Cardiac fibroblast (primary cell): ENCODE results near the gene KRT32.

Experiments used
- DNase-seq, 2 donors: peaks; one replicate each; pipeline versions ENCODE4 v3.0.0 to v3.0.0-alpha.2; 2010; ENCODE audit warnings: low read depth in 2 of 2
- H3K4me3 ChIP-seq, 2 donors: replicated peaks in 1 of 2; 1 replicate in 1 of 2; 2 replicates in 1 of 2; pipeline ENCODE4 v1.5.1; 2011; ENCODE audit warnings: low read depth in 2 of 2, low read length in 2 of 2, mild to moderate bottlenecking in 2 of 2, moderate library complexity in 1 of 2
- TF ChIP-seq, protein P1 (sequence below): IDR thresholded peaks from one replicate; pipeline ENCODE4 v1.5.1; 2011; ENCODE audit warnings: low read depth, mild to moderate bottlenecking, low read length, inconsistent platforms

Gene KRT32

DNA sequence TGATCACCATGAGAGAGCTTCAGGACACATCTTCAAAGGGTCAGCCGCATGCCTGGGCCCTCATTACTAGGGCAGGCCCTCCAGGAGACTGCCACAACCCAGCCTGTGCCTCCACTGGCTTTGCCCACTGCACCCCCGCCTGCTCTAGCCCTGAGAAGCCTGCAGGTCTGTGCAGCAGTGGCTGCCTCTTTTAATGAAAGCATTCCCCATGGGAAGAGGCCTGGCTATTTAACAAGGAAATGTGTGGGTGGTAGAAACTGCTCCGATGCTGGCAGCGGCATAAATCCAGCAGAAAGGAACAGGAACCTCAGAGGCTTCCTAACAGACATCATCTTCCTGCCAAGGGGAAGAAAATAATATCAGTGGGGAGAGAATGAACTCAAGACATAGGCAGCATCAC, 375 bp upstream of the KRT32 start:
- peak in 1 of 2 donors; percentile 75 for DNase-seq
- TF ChIP-seq, protein P1, sequence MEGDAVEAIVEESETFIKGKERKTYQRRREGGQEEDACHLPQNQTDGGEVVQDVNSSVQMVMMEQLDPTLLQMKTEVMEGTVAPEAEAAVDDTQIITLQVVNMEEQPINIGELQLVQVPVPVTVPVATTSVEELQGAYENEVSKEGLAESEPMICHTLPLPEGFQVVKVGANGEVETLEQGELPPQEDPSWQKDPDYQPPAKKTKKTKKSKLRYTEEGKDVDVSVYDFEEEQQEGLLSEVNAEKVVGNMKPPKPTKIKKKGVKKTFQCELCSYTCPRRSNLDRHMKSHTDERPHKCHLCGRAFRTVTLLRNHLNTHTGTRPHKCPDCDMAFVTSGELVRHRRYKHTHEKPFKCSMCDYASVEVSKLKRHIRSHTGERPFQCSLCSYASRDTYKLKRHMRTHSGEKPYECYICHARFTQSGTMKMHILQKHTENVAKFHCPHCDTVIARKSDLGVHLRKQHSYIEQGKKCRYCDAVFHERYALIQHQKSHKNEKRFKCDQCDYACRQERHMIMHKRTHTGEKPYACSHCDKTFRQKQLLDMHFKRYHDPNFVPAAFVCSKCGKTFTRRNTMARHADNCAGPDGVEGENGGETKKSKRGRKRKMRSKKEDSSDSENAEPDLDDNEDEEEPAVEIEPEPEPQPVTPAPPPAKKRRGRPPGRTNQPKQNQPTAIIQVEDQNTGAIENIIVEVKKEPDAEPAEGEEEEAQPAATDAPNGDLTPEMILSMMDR = no peak
- H3K4me3 ChIP-seq = no peak overlapping the region

DNA sequence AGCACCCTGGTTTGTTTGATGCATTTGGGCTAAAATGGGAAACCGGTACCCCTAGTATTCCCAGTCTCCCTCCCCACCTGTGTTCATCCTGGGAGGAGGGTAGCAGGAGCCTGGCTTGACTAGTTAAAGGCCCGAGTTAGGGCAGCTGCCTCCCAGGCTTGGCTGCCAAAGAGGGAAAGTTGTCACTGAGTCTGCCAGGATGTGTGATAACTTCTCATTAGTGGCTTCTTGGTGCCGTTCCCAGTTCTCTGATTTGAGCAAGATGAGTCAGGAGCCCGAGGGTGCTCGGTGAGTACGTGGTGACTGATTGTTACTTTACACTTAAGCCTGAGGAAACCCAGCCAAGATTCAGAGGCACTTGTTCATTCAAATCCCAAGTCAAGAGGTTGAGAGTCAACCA, 2.5 kb downstream of the KRT32 start:
- TF ChIP-seq, protein P1 = no peak
- H3K4me3 ChIP-seq = no peak overlapping the region
- peak; percentile 67 to 90 for DNase-seq

DNA sequence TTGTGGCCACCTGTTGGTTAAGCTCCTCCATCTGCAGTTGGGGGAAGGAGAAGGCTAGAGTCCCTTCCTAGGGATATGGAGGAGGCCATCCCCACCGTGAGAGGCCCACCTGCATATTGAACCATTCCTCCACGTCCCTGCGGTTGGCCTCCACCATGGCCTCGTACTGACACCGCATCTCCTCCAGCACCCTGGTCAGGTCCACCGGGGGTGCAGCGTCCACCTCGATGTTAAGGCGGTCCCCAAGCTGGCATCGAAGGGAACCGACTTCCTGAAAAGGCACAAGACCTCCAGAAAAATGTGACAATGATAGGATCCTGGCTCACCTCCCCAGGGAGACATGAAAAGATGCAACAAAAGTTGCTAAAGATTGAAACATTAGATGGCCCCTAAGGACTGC, 3.0 kb downstream of the KRT32 start:
- TF ChIP-seq, protein P1 = no peak
- no peak overlapping the region for H3K4me3 ChIP-seq
- DNase-seq = no peak

- DNase-seq = no peak
- H3K4me3 ChIP-seq = no peak overlapping the region
- TF ChIP-seq, protein P1 = no peak
These were observed 3.4 kb downstream of the KRT32 start for GRCh38 chr17:41463746-41464145.

- TF ChIP-seq, protein P1 = no peak
- H3K4me3 ChIP-seq = no peak overlapping the region
- DNase-seq = no peak
These were observed 4.5 kb downstream of the KRT32 start for GRCh38 chr17:41462705-41463104.

DNA sequence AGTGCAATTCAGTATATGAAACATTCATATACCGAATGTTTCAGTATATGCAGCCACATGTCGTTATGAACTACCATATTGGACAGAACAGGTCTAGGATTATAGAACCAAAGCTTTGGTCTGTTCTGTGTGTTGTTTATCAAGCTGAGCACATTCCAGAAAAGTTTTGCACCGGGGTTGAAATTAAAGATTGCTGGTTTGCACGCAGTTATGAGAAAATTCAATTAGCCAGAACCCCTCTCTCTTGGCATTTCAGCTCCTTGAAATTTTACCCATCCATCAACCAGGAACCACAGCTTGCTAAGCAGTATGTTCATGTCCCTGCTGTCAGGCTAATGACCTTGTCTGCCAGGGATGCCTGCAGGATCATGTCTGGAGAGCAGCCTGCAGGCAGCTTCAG, 9.5 kb downstream of the KRT32 start:
- no peak for DNase-seq
- TF ChIP-seq, protein P1 = no peak
- H3K4me3 ChIP-seq = no peak overlapping the region

DNA sequence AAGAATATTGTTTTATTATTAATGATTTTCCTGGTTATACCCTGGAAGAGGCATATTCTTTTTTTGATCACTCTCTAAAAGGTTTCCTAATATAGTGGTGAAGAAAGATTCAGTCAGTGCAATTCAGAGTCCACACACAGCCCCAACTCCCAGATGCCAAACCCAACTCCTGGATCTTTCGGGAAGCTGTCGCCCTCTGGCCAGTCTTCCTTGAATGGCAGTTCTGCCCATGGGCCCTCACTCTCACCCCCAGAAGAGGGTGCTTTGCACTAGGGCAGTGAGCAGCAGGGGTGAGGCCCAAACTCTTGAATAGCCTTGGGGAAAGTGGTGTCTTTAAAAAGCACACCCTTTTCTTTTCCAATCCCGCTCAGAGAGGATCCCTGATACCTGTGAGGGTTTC, 11.0 kb downstream of the KRT32 start:
- TF ChIP-seq, protein P1 = peak; percentile 15
- DNase-seq = no peak
- H3K4me3 ChIP-seq = no peak overlapping the region
